ENCODE results near the gene CAPN5.
"Not testable (repeated sequence)": the region's sequence is repeated elsewhere in the genome, so short reads cannot be mapped to it uniquely, and the experiment has no call there.

Gene CAPN5

GRCh38 chr11:77056814-77057402, 9.9 kb upstream of the CAPN5 start:
- H3K27ac Mint-ChIP-seq, result no peak overlapping the region
- no peak for TF ChIP-seq CTCF (IDR thresholded peaks at IDR 0.05; ENCODE audit: unreplicated experiment in 3 of 3)
- H3K36me3 Mint-ChIP-seq (ENCODE audit: low read depth), result no peaks in the 10 kb centered on the region
- no peaks in the 10 kb centered on the region for H3K27me3 Mint-ChIP-seq (ENCODE audit: low read depth)
- H3K4me1 Mint-ChIP-seq, result no peaks in the 10 kb centered on the region
- peaks cover 12% of the 10 kb centered on the region for H3K9me3 Mint-ChIP-seq
- H3K4me3 Mint-ChIP-seq, result no peak overlapping the region

GRCh38 chr11:77057938-77058474, 8.8 kb upstream of the CAPN5 start:
- Mint-ChIP-seq H3K36me3 (ENCODE audit: low read depth) (no peaks in the 10 kb centered on the region), H3K4me3 (no peak overlapping the region)

GRCh38 chr11:77058900-77059299, 7.9 kb upstream of the CAPN5 start:
- Mint-ChIP-seq H3K9me3 (peaks cover 7% of the 10 kb centered on the region), H3K36me3 (ENCODE audit: low read depth) (no peaks in the 10 kb centered on the region), H3K4me1 (no peaks in the 10 kb centered on the region), H3K27me3 (ENCODE audit: low read depth) (peaks cover 5% of the 10 kb centered on the region), H3K4me3 (no peak overlapping the region), H3K27ac (no peak overlapping the region)
- TF ChIP-seq CTCF (IDR thresholded peaks at IDR 0.05; ENCODE audit: unreplicated experiment in 3 of 3), result no peak

More at GRCh38 chr11:77057938-77058474, 8.8 kb upstream of the CAPN5 start:
- no peak overlapping the region for H3K27ac Mint-ChIP-seq
- peaks cover 12% of the 10 kb centered on the region for H3K9me3 Mint-ChIP-seq
- H3K27me3 Mint-ChIP-seq (ENCODE audit: low read depth), result peaks cover 3% of the 10 kb centered on the region
- no peak for TF ChIP-seq CTCF (IDR thresholded peaks at IDR 0.05; ENCODE audit: unreplicated experiment in 3 of 3)
- no peaks in the 10 kb centered on the region for H3K4me1 Mint-ChIP-seq

GRCh38 chr11:77059806-77060205, 7.0 kb upstream of the CAPN5 start:
- Mint-ChIP-seq H3K9me3 (peaks cover 4% of the 10 kb centered on the region), H3K27ac (no peak overlapping the region), H3K36me3 (ENCODE audit: low read depth) (no peaks in the 10 kb centered on the region), H3K27me3 (ENCODE audit: low read depth) (peaks cover 11% of the 10 kb centered on the region), H3K4me1 (no peaks in the 10 kb centered on the region), H3K4me3 (no peak overlapping the region)
- no peak for TF ChIP-seq CTCF (IDR thresholded peaks at IDR 0.05; ENCODE audit: unreplicated experiment in 3 of 3)

- no peaks in the 10 kb centered on the region for H3K36me3 Mint-ChIP-seq (ENCODE audit: low read depth)
- H3K27me3 Mint-ChIP-seq (ENCODE audit: low read depth), result peaks cover 12% of the 10 kb centered on the region
- H3K4me3 Mint-ChIP-seq, result no peak overlapping the region
- TF ChIP-seq CTCF (IDR thresholded peaks at IDR 0.05; ENCODE audit: unreplicated experiment in 3 of 3), result no peak
- no peaks in the 10 kb centered on the region for H3K4me1 Mint-ChIP-seq
- no peak overlapping the region for H3K27ac Mint-ChIP-seq
- H3K9me3 Mint-ChIP-seq, result peaks cover under 1% of the 10 kb centered on the region
Observed at GRCh38 chr11:77060234-77060633, 6.5 kb upstream of the CAPN5 start.

DNA sequence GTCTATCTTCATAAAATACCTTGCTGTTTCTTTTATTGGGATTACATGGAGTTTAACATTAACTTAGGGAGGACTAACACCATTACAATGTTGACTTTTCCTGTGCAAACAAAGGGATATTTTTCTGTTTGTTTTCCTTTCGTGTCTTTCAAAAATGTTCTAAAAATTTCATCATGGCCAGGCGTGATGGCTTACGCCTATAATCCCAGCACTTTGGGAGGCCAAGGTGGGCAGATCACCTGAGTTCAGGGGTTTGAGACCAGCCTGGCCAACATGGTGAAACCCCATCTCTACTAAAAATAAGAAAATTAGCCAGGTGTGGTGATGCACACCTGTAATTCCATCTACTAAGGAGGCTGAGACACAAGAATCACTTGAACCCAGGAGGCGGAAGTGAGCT, 5.5 kb upstream of the CAPN5 start:
- H3K27ac Mint-ChIP-seq; H3K9me3 Mint-ChIP-seq; H3K36me3 Mint-ChIP-seq (ENCODE audit: low read depth); H3K4me1 Mint-ChIP-seq; H3K4me3 Mint-ChIP-seq: not testable (repeated sequence)
- H3K27me3 Mint-ChIP-seq (ENCODE audit: low read depth), result peaks cover 12% of the 10 kb centered on the region
